Measurements from ENCODE around the gene ESRRA.

The ESRRA gene

GRCh38 chr11:64278576-64279190 lies 26.6 kb upstream of the ESRRA start:
- no peak overlapping the region for H3K4me3 Mint-ChIP-seq
- peaks cover 14% of the 10 kb centered on the region for H3K36me3 Mint-ChIP-seq (ENCODE audit: low read depth)
- peaks cover 8% of the 10 kb centered on the region for H3K4me1 Mint-ChIP-seq
- no peaks in the 10 kb centered on the region for H3K9me3 Mint-ChIP-seq
- no peaks in the 10 kb centered on the region for H3K27me3 Mint-ChIP-seq (ENCODE audit: low read depth, poor library complexity)
- no peak for DNase-seq
- TF ChIP-seq CTCF (IDR thresholded peaks at IDR 0.05) = no peak
- H3K27ac Mint-ChIP-seq = peak overlapping the region; percentile 19

- H3K4me1 Mint-ChIP-seq = peaks cover 14% of the 10 kb centered on the region
- no peak overlapping the region for H3K27ac Mint-ChIP-seq
- no peak for TF ChIP-seq CTCF (IDR thresholded peaks at IDR 0.05)
- H3K4me3 Mint-ChIP-seq = no peak overlapping the region
- no peaks in the 10 kb centered on the region for H3K9me3 Mint-ChIP-seq
- H3K36me3 Mint-ChIP-seq (ENCODE audit: low read depth) = peaks cover 14% of the 10 kb centered on the region
- no peak for DNase-seq
- peaks cover 3% of the 10 kb centered on the region for H3K27me3 Mint-ChIP-seq (ENCODE audit: low read depth, poor library complexity)
Measured at GRCh38 chr11:64281957-64282770, 23.2 kb upstream of the ESRRA start.

GRCh38 chr11:64283092-64283491 lies 22.2 kb upstream of the ESRRA start:
- Mint-ChIP-seq H3K4me3 (peak overlapping the region; percentile 83), H3K9me3 (no peaks in the 10 kb centered on the region), H3K27me3 (ENCODE audit: low read depth, poor library complexity) (peaks cover 3% of the 10 kb centered on the region), H3K4me1 (peaks cover 14% of the 10 kb centered on the region), H3K36me3 (ENCODE audit: low read depth) (peaks cover 14% of the 10 kb centered on the region), H3K27ac (peak overlapping the region; percentile 21)
- no peak for DNase-seq
- no peak for TF ChIP-seq CTCF (IDR thresholded peaks at IDR 0.05)

GRCh38 chr11:64284048-64284961 lies 21.0 kb upstream of the ESRRA start, which contains the start of gene BAD:
Gene BAD (minus strand): TSS chr11:64284665. CDS start chr11:64284368, 297 bp downstream.
- Mint-ChIP-seq H3K27me3 (ENCODE audit: low read depth, poor library complexity) (peaks cover 9% of the 10 kb centered on the region), H3K36me3 (ENCODE audit: low read depth) (peaks cover 14% of the 10 kb centered on the region), H3K4me1 (peaks cover 14% of the 10 kb centered on the region), H3K27ac (peak within 1 kb of the TSS; percentile 79), H3K4me3 (peak within 1 kb of the TSS; percentile 88), H3K9me3 (no peaks in the 10 kb centered on the region)
- TF ChIP-seq CTCF (IDR thresholded peaks at IDR 0.05) = no peak
- DNase-seq = peak; percentile 97

GRCh38 chr11:64284962-64285884 lies 20.1 kb upstream of the ESRRA start, which contains the start of gene GPR137:
Gene GPR137 (plus strand): TSS chr11:64285848. CDS start chr11:64286525, 677 bp downstream.
- H3K36me3 Mint-ChIP-seq (ENCODE audit: low read depth) = peaks cover 14% of the 10 kb centered on the region
- peaks cover 19% of the 10 kb centered on the region for H3K27me3 Mint-ChIP-seq (ENCODE audit: low read depth, poor library complexity)
- H3K27ac Mint-ChIP-seq = peak within 1 kb of the TSS; percentile 79
- H3K4me1 Mint-ChIP-seq = peaks cover 14% of the 10 kb centered on the region
- TF ChIP-seq CTCF (IDR thresholded peaks at IDR 0.05) = no peak
- no peaks in the 10 kb centered on the region for H3K9me3 Mint-ChIP-seq
- peak; percentile 92 for DNase-seq
- peak within 1 kb of the TSS; percentile 88 for H3K4me3 Mint-ChIP-seq

Measured in nephron progenitor cell (in vitro differentiated cells).